BLaER1 treated with 17β-estradiol and CSF1 and Interleukin-3, amounts not matched to agents 10 nM and 100 nM (cell line): ENCODE results near the gene PPP6C.

Experiments used
- H3K27ac ChIP-seq, 11 experiments: shearing (Covaris generic); formaldehyde crosslinking; 2 replicates each; pipeline ENCODE4 v1.8.1; 2022
- H3K27me3 ChIP-seq, 11 experiments: shearing (Covaris generic); formaldehyde crosslinking; 2 replicates each; pipeline ENCODE4 v1.8.1; 2022
- H3K36me3 ChIP-seq, 11 experiments: shearing (Covaris generic); formaldehyde crosslinking; 2 replicates each; pipeline ENCODE4 v1.8.1; 2022
- H3K4me1 ChIP-seq, 10 experiments: shearing (Covaris generic); formaldehyde crosslinking; 2 replicates each; pipeline ENCODE4 v1.8.1; 2022
- H3K4me2 ChIP-seq, 11 experiments: shearing (Covaris generic); formaldehyde crosslinking; 2 replicates each; pipeline ENCODE4 v1.8.1; 2022
- H3K4me3 ChIP-seq, 10 experiments: shearing (Covaris generic); formaldehyde crosslinking; 2 replicates each; pipeline ENCODE4 v1.8.1; 2022
- H3K9ac ChIP-seq, 11 experiments: shearing (Covaris generic); formaldehyde crosslinking; 2 replicates each; pipeline ENCODE4 v1.8.1; 2022
- H3K9me3 ChIP-seq, 11 experiments: shearing (Covaris generic); formaldehyde crosslinking; replicated peaks in 1 of 11; 2 replicates each; pipeline ENCODE4 v1.8.1; 2022
- H4K20me1 ChIP-seq, 11 experiments: shearing (Covaris generic); formaldehyde crosslinking; 2 replicates each; pipeline ENCODE4 v1.8.1; 2022
- Cebpa-rat ChIP-seq, 11 experiments: shearing (Covaris generic); IDR thresholded peaks; 2 replicates each; pipeline ENCODE4 v1.8.1; 2022

The PPP6C gene

GRCh38 chr9:125150349-125151245, 39.0 kb downstream of the PPP6C start:
- Histone ChIP-seq H4K20me1 (peaks cover 0 to 11% (median 7%) of the 10 kb centered on the region in 11 experiments; a peak in 8 of 22 replicates), H3K36me3 (peaks cover 64 to 76% (median 67%) of the 10 kb centered on the region in 11 experiments)
- TF ChIP-seq Cebpa-rat (IDR thresholded peaks at IDR 0.05) = no peak

DNA sequence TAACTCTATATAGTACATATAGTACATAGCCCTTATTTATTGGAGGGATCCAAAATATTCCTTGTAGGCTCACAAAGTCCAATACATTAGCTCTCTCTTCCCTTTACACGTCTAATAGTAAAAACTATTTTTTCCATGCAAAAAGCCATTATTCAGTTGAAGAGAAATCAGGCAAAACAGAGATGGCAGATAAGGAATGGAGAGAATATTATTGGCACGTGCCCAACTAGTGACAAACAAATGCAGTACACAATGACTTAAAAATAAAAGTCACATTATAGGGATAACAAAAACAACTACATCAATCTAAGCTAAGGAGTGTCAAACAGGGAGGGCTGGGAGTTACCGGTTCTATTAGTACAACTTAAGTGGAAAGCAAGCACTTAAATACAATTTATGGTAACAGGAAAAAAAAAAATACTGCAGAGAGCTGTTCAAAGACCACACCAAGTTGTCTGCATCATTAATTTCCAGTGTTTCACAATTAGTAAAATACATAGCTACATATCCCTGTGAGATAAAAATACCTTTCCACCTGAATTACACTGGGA, 42.1 kb downstream of the PPP6C start:
- Histone ChIP-seq H3K27me3 (no peaks in the 10 kb centered on the region), H3K9ac (no peak overlapping the region), H3K36me3 (peaks cover 33 to 45% (median 37%) of the 10 kb centered on the region in 11 experiments), H3K27ac (no peak overlapping the region), H3K4me1 (peaks cover 13 to 29% (median 20%) of the 10 kb centered on the region in 10 experiments), H4K20me1 (peaks cover 0 to 11% (median 0%) of the 10 kb centered on the region in 11 experiments; a peak in 4 of 22 replicates), H3K4me2 (no peak overlapping the region), H3K9me3 (no peaks in the 10 kb centered on the region), H3K4me3 (no peak overlapping the region)
- no peak for TF ChIP-seq Cebpa-rat (IDR thresholded peaks at IDR 0.05)

More at GRCh38 chr9:125150349-125151245, 39.0 kb downstream of the PPP6C start:
- no peak overlapping the region for H3K4me2 ChIP-seq
- H3K27ac ChIP-seq = no peak overlapping the region
- H3K9ac ChIP-seq = no peak overlapping the region
- no peak overlapping the region for H3K4me3 ChIP-seq
- H3K4me1 ChIP-seq = peaks cover 5 to 12% (median 7%) of the 10 kb centered on the region in 10 experiments
- H3K27me3 ChIP-seq = no peaks in the 10 kb centered on the region
- H3K9me3 ChIP-seq = no peaks in the 10 kb centered on the region

DNA sequence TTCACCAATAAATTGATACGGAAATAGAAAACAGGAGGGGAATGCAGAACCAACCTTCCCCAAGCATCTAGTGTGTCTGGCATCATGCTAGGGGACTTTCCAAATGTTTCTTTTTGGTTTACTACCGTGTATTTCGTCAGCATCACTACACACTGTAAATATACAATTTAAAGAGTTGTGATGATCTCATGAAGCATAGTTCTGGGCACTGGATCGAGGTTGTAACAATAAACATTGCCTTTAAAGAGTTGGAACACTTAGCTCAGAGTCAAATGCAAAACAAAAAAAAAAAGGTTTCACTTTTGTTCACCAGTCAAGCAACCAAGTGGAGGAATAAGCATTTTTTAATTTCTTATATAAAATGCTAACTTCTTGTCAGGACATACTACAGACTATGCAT, 43.4 kb downstream of the PPP6C start:
- TF ChIP-seq Cebpa-rat (IDR thresholded peaks at IDR 0.05) = no peak
- H3K9ac ChIP-seq = peak overlapping the region in 1 of 11 experiments; percentile 9; a peak in 1 of 22 replicates
- peaks cover 13 to 39% (median 26%) of the 10 kb centered on the region in 10 experiments for H3K4me1 ChIP-seq
- peak overlapping the region in 6 of 11 experiments; percentile 8 to 41 (median 30); a peak in 4 of 22 replicates for H3K27ac ChIP-seq
- no peak overlapping the region for H3K4me3 ChIP-seq
- H3K9me3 ChIP-seq = no peaks in the 10 kb centered on the region
- peaks cover 21 to 34% (median 25%) of the 10 kb centered on the region in 11 experiments for H3K36me3 ChIP-seq
- H4K20me1 ChIP-seq = peaks cover 0 to 11% (median 0%) of the 10 kb centered on the region in 11 experiments; a peak in 5 of 22 replicates
- H3K4me2 ChIP-seq = peak overlapping the region in 7 of 11 experiments; percentile 19 to 64 (median 49); a peak in 10 of 22 replicates
- H3K27me3 ChIP-seq = no peaks in the 10 kb centered on the region

GRCh38 chr9:125145425-125145824, 44.2 kb downstream of the PPP6C start:
- peak in 2 of 11 experiments; percentile 16 to 25; a peak in 1 of 22 replicates for TF ChIP-seq Cebpa-rat (IDR thresholded peaks at IDR 0.05)
- Histone ChIP-seq H3K9me3 (no peaks in the 10 kb centered on the region), H3K4me2 (peak overlapping the region in 9 of 11 experiments; percentile 19 to 64 (median 49); a peak in 18 of 22 replicates), H3K27me3 (no peaks in the 10 kb centered on the region), H3K27ac (peak overlapping the region in 8 of 11 experiments; percentile 8 to 41 (median 31); a peak in 9 of 22 replicates), H3K4me3 (no peak overlapping the region), H3K9ac (peak overlapping the region in 3 of 11 experiments; percentile 24 to 30 (median 27); a peak in 2 of 22 replicates), H3K36me3 (peaks cover 13 to 26% (median 18%) of the 10 kb centered on the region in 11 experiments), H3K4me1 (peaks cover 13 to 39% (median 27%) of the 10 kb centered on the region in 10 experiments), H4K20me1 (peaks cover 0 to 8% (median 0%) of the 10 kb centered on the region in 11 experiments; a peak in 4 of 22 replicates)

DNA sequence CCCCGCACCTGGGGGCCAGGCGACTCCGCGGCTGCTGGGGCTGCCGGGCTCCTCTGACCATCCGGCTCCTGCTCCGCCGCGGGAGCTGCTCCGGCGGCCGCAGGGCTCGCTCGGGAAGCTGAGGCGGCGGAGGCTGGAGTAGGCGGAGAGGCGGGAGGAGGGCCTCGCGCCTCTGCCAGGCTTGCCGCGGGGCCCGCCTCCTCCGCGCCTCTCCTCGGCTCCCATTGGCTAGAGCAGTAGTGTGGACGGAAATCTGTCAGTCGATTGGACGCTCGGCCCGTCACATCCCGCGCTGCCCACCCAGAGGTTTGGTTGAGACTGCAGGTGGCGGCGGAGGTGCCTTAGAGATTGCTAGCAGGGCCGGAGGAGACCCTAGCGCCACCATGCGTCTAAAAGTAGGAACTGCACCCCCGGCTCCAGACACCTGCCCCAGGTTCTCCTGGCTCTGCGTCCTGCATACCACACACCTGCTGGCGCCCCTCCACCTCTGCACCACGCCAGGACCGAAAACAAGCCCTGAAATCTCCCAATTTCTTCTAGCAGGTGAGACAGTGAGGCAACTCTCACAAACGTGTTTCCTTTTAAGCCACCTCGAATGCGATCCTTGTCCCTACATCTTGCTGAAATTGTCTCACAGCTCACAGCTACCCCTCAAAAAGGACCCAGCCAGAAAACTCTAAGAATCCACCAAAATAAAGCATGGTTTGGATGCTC, 46.1 kb downstream of the PPP6C start, which contains the start of gene SCAI:
SCAI (minus strand) TSS at position 152 of the 714 bp plus-strand sequence; CDS start at position 61, 91 bp downstream.
- peak within 1 kb of the TSS; percentile 86 to 99 (median 95) for H3K4me2 ChIP-seq
- H3K36me3 ChIP-seq = peaks cover 0 to 23% (median 10%) of the 10 kb centered on the region in 11 experiments; a peak in 11 of 22 replicates
- H3K27me3 ChIP-seq = no peaks in the 10 kb centered on the region
- peak within 1 kb of the TSS; percentile 65 to 81 (median 75) for H3K9ac ChIP-seq
- no peak for TF ChIP-seq Cebpa-rat (IDR thresholded peaks at IDR 0.05)
- H3K4me1 ChIP-seq = peaks cover 13 to 39% (median 27%) of the 10 kb centered on the region in 10 experiments
- no peaks in the 10 kb centered on the region for H3K9me3 ChIP-seq
- H4K20me1 ChIP-seq = peaks cover 0 to 8% (median 0%) of the 10 kb centered on the region in 11 experiments; a peak in 5 of 22 replicates
- H3K4me3 ChIP-seq = peak within 1 kb of the TSS; percentile 62 to 78 (median 70)
- H3K27ac ChIP-seq = peak within 1 kb of the TSS in 6 of 11 experiments; percentile 30 to 53 (median 45); a peak in 10 of 22 replicates

- Histone ChIP-seq H3K36me3 (peaks cover 0 to 28% (median 9%) of the 10 kb centered on the region in 11 experiments; a peak in 9 of 22 replicates), H3K4me3 (peak overlapping the region; percentile 62 to 78 (median 70)), H3K9ac (peak overlapping the region; percentile 65 to 81 (median 75)), H3K27ac (peak overlapping the region in 6 of 11 experiments; percentile 30 to 53 (median 45); a peak in 10 of 22 replicates), H3K4me2 (peak overlapping the region; percentile 86 to 99 (median 95)), H3K27me3 (no peaks in the 10 kb centered on the region), H3K4me1 (peaks cover 13 to 39% (median 27%) of the 10 kb centered on the region in 10 experiments), H4K20me1 (peaks cover 0 to 8% (median 0%) of the 10 kb centered on the region in 11 experiments; a peak in 5 of 22 replicates), H3K9me3 (no peaks in the 10 kb centered on the region)
- TF ChIP-seq Cebpa-rat (IDR thresholded peaks at IDR 0.05) = no peak
Measured at GRCh38 chr9:125142560-125143376, 46.8 kb downstream of the PPP6C start.

DNA sequence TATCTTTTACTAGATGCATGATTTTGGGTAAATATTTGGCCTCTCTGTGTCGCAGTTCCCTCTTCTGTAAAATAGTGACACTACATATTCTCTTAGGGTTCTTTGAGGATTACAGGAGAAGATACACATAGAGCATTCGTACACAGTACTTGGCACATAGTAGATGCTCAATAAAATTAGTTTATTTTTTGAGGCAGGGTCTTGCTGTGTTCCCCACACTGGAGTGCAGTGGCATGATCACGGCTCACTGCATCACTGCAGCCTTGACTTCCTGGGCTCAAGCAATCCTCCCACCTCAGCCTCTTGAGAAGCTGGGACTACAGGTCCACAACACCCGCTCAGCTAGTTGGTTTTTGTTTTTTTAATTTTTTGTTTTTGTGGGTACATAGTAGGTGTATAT, 47.9 kb downstream of the PPP6C start:
- Histone ChIP-seq H3K27me3 (no peaks in the 10 kb centered on the region), H3K4me2 (peak overlapping the region in 10 of 11 experiments; percentile 86 to 99 (median 95); a peak in 15 of 22 replicates), H3K27ac (no peak overlapping the region), H3K36me3 (peaks cover 0 to 31% (median 9%) of the 10 kb centered on the region in 11 experiments; a peak in 7 of 22 replicates), H3K9ac (peak overlapping the region in 2 of 11 experiments; percentile 76 to 77; a peak in 2 of 22 replicates), H3K9me3 (no peaks in the 10 kb centered on the region), H3K4me1 (peaks cover 13 to 38% (median 27%) of the 10 kb centered on the region in 10 experiments), H4K20me1 (peaks cover 0 to 8% (median 0%) of the 10 kb centered on the region in 11 experiments; a peak in 3 of 22 replicates), H3K4me3 (peak overlapping the region in 3 of 10 experiments; percentile 68 to 76 (median 70); a peak in 4 of 20 replicates)
- no peak for TF ChIP-seq Cebpa-rat (IDR thresholded peaks at IDR 0.05)
